ENCODE results near the gene OSBPL10. TPM values are rescaled to one million over a fixed set of nuclear protein-coding genes. Genes with fewer than 3 reads are reported as not detected.

Gene OSBPL10
- total RNA-seq, 2 donors from 2014 or later = 23.8 to 33.6 TPM

DNA sequence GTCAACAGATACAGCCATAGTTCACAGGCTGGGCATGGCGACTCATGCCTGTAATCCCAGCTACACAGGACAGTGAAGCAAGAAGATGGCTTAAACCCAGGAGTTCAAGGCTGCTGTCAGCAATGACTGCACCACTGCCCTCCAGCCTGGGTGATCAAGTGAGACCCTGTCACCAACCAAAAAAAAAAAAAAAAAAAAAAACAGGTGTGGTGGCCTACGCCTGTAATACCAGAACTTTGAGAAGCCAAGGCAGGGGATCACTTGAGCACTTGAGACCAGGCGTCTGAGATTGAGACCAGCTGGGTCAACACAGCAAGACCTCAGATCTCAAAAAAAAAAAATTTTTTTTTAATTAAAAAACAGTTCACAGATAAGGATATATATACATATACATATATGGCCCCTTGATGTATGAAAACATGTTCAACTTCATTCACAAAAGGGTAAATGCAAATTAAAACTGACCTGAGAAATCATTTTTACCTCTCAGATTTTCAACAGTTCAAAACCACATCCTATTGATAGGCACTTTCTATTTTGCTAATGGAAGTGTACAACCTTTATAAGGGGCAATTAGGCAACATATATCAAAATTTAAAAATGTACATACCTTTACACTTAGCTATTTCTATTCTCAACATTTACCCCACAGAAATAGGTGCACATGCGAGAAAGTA is 51.1 kb downstream of the OSBPL10 start:
- DNase-seq = no peak
- TF ChIP-seq, protein P1, sequence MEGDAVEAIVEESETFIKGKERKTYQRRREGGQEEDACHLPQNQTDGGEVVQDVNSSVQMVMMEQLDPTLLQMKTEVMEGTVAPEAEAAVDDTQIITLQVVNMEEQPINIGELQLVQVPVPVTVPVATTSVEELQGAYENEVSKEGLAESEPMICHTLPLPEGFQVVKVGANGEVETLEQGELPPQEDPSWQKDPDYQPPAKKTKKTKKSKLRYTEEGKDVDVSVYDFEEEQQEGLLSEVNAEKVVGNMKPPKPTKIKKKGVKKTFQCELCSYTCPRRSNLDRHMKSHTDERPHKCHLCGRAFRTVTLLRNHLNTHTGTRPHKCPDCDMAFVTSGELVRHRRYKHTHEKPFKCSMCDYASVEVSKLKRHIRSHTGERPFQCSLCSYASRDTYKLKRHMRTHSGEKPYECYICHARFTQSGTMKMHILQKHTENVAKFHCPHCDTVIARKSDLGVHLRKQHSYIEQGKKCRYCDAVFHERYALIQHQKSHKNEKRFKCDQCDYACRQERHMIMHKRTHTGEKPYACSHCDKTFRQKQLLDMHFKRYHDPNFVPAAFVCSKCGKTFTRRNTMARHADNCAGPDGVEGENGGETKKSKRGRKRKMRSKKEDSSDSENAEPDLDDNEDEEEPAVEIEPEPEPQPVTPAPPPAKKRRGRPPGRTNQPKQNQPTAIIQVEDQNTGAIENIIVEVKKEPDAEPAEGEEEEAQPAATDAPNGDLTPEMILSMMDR (conservative IDR thresholded peaks at IDR 0.05) = no peak
- Histone ChIP-seq H3K4me1 (ENCODE audit: control insufficient read depth, insufficient read depth, low read length) (no peaks in the 10 kb centered on the region), H3K27me3 (ENCODE audit: control insufficient read depth, insufficient read depth, low read length, poor library complexity, severe bottlenecking) (no peaks in the 10 kb centered on the region), H3K36me3 (ENCODE audit: control insufficient read depth, insufficient read depth, low read length) (no peaks in the 10 kb centered on the region), H3K9ac (ENCODE audit: extremely low read depth, low read length, poor library complexity, severe bottlenecking) (no peak overlapping the region), H3K27ac (ENCODE audit: low read depth, low read length) (no peak overlapping the region), H3K4me3 (ENCODE audit: low read length) (no peak overlapping the region), H3K9me3 (ENCODE audit: control insufficient read depth, low read length) (no peaks in the 10 kb centered on the region)
- WGBS, 2 experiments (ENCODE audit: insufficient coverage in 1 of 2, insufficient read length in 1 of 2) = 97% methylated on average over 4 of the region's 4 CpGs; no CpG with 5 or more reads in 1 of the 2 experiments
- Mint-ChIP-seq H3K4me3 (no peak overlapping the region), H3K36me3 (ENCODE audit: low read depth) (no peaks in the 10 kb centered on the region), H3K27me3 (ENCODE audit: insufficient read depth) (no peaks in the 10 kb centered on the region), H3K27ac (no peak overlapping the region), H3K9me3 (no peaks in the 10 kb centered on the region), H3K4me1 (peaks cover 28% of the 10 kb centered on the region)

DNA sequence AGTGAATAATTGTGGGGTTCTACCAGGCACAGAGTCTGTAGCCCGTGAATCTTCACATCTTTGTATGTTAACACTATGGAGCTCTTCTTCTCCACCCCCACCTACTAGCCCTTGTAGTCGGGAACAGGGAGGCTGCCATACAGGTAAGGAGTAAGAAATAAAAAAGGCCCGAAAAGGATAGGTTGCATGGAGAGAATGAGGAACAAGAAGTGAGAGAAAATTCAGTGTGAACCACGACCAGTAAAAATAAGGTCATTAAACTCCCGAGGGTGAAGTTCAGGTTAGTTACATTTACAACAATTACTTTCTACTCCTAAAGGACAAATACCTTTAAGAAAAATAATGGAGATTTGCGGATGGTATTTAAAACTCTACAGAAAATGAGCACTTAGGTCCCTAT is 53.3 kb downstream of the OSBPL10 start:
- Mint-ChIP-seq H3K27me3 (ENCODE audit: insufficient read depth) (no peaks in the 10 kb centered on the region), H3K27ac (peak overlapping the region; percentile 13), H3K36me3 (ENCODE audit: low read depth) (no peaks in the 10 kb centered on the region), H3K4me3 (no peak overlapping the region), H3K4me1 (peaks cover 19% of the 10 kb centered on the region), H3K9me3 (no peaks in the 10 kb centered on the region)
- no peaks in the 10 kb centered on the region for H3K4me1 ChIP-seq (ENCODE audit: control insufficient read depth, insufficient read depth, low read length)
- no peak overlapping the region for H3K4me3 ChIP-seq (ENCODE audit: low read length)
- 88 to 100% methylated on average over 1 to 6 of the region's 6 CpGs for WGBS, 2 experiments (ENCODE audit: insufficient coverage in 1 of 2, insufficient read length in 1 of 2)
- no peaks in the 10 kb centered on the region for H3K9me3 ChIP-seq (ENCODE audit: control insufficient read depth, low read length)
- H3K27me3 ChIP-seq (ENCODE audit: control insufficient read depth, insufficient read depth, low read length, poor library complexity, severe bottlenecking) = no peaks in the 10 kb centered on the region
- TF ChIP-seq, protein P1 (conservative IDR thresholded peaks at IDR 0.05) = no peak
- H3K36me3 ChIP-seq (ENCODE audit: control insufficient read depth, insufficient read depth, low read length) = no peaks in the 10 kb centered on the region
- no peak for DNase-seq
- H3K9ac ChIP-seq (ENCODE audit: extremely low read depth, low read length, poor library complexity, severe bottlenecking) = no peak overlapping the region
- no peak overlapping the region for H3K27ac ChIP-seq (ENCODE audit: low read depth, low read length)

DNA sequence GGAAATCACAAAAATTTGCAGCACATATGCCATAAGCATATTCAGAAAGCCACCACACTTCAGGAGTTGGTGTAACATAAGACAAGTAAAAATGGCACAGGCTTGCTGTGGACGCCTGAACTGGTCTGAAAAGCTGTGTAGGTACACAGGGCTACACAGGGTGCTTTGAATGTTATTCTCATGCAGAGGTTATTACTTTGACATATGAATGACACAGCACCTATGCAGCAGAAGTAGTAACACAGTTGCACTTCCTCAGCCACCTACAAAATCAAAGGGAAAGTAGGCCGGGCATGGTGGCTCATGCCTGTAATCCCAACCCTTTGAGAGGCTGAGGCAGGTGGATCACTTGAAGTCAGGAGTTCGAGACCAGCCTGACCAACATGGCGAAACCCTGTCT is 54.5 kb downstream of the OSBPL10 start:
- Mint-ChIP-seq H3K9me3 (no peaks in the 10 kb centered on the region), H3K4me3 (no peak overlapping the region), H3K27ac (no peak overlapping the region), H3K4me1 (peaks cover 19% of the 10 kb centered on the region), H3K27me3 (ENCODE audit: insufficient read depth) (no peaks in the 10 kb centered on the region), H3K36me3 (ENCODE audit: low read depth) (no peaks in the 10 kb centered on the region)
- DNase-seq = no peak
- 92 to 100% methylated on average over 3 to 4 of the region's 4 CpGs for WGBS, 2 experiments (ENCODE audit: insufficient coverage in 1 of 2, insufficient read length in 1 of 2)
- no peaks in the 10 kb centered on the region for H3K27me3 ChIP-seq (ENCODE audit: control insufficient read depth, insufficient read depth, low read length, poor library complexity, severe bottlenecking)
- no peaks in the 10 kb centered on the region for H3K9me3 ChIP-seq (ENCODE audit: control insufficient read depth, low read length)
- no peak overlapping the region for H3K27ac ChIP-seq (ENCODE audit: low read depth, low read length)
- H3K4me1 ChIP-seq (ENCODE audit: control insufficient read depth, insufficient read depth, low read length) = no peaks in the 10 kb centered on the region
- no peak overlapping the region for H3K9ac ChIP-seq (ENCODE audit: extremely low read depth, low read length, poor library complexity, severe bottlenecking)
- TF ChIP-seq, protein P1 (conservative IDR thresholded peaks at IDR 0.05) = no peak
- H3K4me3 ChIP-seq (ENCODE audit: low read length) = no peak overlapping the region
- H3K36me3 ChIP-seq (ENCODE audit: control insufficient read depth, insufficient read depth, low read length) = no peaks in the 10 kb centered on the region
